Measurements from ENCODE around the gene ZBTB42.

The ZBTB42 gene

DNA sequence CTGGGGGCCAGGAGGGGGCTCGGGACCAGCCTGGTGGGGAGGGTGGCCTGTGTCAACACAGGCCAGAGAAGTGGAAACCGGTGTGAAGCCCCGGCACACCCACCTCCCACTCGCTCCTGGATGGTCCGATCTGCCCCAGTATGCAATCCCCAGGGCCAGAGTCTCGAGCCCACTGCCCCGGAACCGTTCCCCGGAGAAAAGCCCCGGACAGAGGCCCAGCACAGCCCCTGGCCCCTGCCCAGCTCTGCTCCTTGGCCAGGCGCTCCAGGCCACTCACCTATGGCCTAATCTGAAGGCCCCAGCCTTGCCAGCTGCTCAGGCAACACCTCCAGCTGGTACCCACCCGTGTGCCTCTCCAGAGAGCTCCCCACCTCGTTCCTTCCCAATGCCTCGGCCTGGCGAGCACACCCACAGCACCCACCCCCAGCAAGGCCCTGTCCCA is 23.1 kb upstream of the ZBTB42 start:
- H2AFZ ChIP-seq (ENCODE audit: low read length, unreplicated experiment): no peak overlapping the region
- no peaks in the 10 kb centered on the region for H3K4me1 ChIP-seq (ENCODE audit: control insufficient read depth, insufficient read depth, low read length, unreplicated experiment)
- H3K27me3 ChIP-seq (ENCODE audit: insufficient read depth, low read length): no peaks in the 10 kb centered on the region
- no peak overlapping the region for H3K27ac ChIP-seq (ENCODE audit: low read depth, low read length)
- peaks cover 21% of the 10 kb centered on the region; the same call in 1 of the 2 replicates for H3K36me3 ChIP-seq (ENCODE audit: insufficient read depth, low read length)
- no peaks in the 10 kb centered on the region for H3K79me2 ChIP-seq (ENCODE audit: control insufficient read depth, insufficient read depth, low read length, unreplicated experiment)
- no peak overlapping the region for H3K4me3 ChIP-seq (ENCODE audit: low read depth, low read length)

GRCh38 chr14:104778694-104779331 is 22.1 kb upstream of the ZBTB42 start:
- H3K4me3 ChIP-seq (ENCODE audit: low read depth, low read length): no peak overlapping the region
- no peak overlapping the region for H3K27ac ChIP-seq (ENCODE audit: low read depth, low read length)
- H2AFZ ChIP-seq (ENCODE audit: low read length, unreplicated experiment): no peak overlapping the region
- no peaks in the 10 kb centered on the region for H3K27me3 ChIP-seq (ENCODE audit: insufficient read depth, low read length)
- no peaks in the 10 kb centered on the region for H3K79me2 ChIP-seq (ENCODE audit: control insufficient read depth, insufficient read depth, low read length, unreplicated experiment)
- no peaks in the 10 kb centered on the region for H3K4me1 ChIP-seq (ENCODE audit: control insufficient read depth, insufficient read depth, low read length, unreplicated experiment)
- H3K36me3 ChIP-seq (ENCODE audit: insufficient read depth, low read length): peaks cover 15% of the 10 kb centered on the region; the same call in 1 of the 2 replicates

DNA sequence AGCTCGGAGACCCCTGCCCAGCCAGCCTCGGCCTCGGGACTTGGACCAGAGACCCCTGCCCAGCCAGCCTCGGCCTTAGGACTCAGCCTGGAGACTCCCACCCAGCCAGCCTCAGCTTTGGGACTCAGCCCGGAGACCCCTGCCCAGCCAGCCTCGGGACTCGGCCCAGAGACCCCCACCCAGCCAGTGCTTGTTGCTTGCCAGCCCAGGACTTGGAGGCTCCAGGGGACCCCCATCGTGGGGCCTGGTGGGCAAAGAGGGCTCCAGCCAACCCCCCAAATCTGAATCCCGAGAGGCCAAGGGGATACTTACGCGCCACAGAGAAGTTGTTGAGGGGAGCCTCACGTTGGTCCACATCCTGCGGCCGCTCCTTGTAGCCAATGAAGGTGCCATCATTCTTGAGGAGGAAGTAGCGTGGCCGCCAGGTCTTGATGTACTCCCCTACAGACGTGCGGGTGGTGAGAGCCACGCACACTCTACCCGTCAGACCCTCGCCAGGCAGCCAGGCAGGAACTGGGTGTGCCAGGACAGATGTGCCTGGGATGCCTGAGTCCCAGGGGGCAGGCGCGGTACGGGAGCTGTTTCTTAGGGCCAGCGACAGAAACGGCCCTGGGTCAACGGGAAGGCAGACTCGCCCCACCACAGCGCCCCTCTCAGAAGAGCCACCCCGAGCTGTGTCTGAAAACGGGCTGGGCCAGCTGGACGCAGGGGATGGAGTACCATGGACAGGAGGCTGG is 21.0 kb upstream of the ZBTB42 start:
- Histone ChIP-seq H3K4me1 (ENCODE audit: control insufficient read depth, insufficient read depth, low read length, unreplicated experiment) (no peaks in the 10 kb centered on the region), H3K36me3 (ENCODE audit: insufficient read depth, low read length) (peaks cover 15% of the 10 kb centered on the region; the same call in 1 of the 2 replicates), H3K4me3 (ENCODE audit: low read depth, low read length) (no peak overlapping the region), H2AFZ (ENCODE audit: low read length, unreplicated experiment) (no peak overlapping the region), H3K27ac (ENCODE audit: low read depth, low read length) (no peak overlapping the region), H3K27me3 (ENCODE audit: insufficient read depth, low read length) (no peaks in the 10 kb centered on the region), H3K79me2 (ENCODE audit: control insufficient read depth, insufficient read depth, low read length, unreplicated experiment) (peaks cover 7% of the 10 kb centered on the region)

DNA sequence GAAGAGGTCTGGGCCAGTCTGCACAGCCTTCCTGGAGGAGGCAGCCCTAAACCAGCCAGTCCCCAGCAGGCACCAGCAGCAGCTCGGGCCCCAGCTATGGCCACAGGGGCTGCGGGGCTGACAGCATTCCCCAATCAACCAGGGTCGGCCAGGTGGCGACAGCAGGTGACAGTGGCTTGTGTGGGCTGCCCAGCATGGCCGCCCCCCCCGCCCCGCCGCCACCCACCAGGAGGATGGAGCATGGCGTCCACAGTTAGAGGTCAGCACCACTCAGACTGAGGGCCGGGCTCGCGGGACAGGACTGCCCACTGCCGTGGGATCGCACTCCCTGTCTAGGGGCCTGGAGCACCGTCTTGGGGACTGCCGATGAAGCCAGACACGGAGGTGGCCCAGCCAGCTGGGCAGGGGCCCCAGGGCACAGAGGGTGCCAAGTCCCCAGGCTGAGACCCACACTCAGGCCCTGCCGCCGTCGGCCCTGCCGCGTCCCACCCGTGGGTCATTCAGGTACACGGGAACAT is 20.3 kb upstream of the ZBTB42 start:
- H3K36me3 ChIP-seq (ENCODE audit: insufficient read depth, low read length): peaks cover 12% of the 10 kb centered on the region; the same call in 1 of the 2 replicates

DNA sequence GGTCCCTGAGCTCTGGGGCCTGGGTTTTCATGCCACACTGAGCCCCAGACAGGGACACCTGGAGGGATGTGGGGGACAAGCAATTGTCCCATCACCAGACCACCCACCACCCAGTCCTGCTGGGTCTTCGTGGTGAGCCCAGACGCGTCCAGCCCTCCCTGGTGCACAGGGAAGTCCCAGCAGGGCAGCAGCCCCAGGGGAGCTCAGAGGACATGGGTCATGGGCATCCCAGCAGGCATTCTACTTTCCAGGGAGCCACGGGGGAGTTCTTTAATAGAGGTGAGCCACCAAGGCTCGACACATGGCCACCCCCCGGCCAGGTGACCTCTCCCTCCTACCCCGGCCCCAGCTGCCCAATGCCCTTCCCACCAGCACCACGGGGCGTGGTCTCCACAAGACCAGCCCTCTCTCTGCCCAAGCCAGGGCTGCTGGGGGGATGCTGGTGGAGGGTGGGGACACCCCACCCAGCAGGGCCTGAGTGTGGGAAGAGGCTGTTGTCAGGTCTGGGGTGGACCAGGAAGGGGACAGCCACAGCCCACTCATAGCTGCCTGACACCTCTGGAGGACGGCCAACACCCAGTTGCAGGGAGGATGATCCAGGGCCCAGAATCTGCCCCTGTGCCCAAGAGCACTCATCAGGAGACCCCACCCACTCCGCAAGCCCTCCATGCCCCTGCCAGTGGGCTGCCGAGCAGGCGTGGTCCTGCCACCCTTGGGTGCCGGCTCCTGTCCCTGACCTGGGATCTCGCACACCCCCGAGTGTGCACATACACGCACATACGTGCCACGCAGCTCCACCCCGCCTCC is 19.4 kb upstream of the ZBTB42 start:
- Histone ChIP-seq H3K27me3 (ENCODE audit: insufficient read depth, low read length) (no peaks in the 10 kb centered on the region), H3K27ac (ENCODE audit: low read depth, low read length) (no peak overlapping the region), H3K79me2 (ENCODE audit: control insufficient read depth, insufficient read depth, low read length, unreplicated experiment) (peaks cover 7% of the 10 kb centered on the region), H2AFZ (ENCODE audit: low read length, unreplicated experiment) (no peak overlapping the region), H3K4me1 (ENCODE audit: control insufficient read depth, insufficient read depth, low read length, unreplicated experiment) (no peaks in the 10 kb centered on the region), H3K4me3 (ENCODE audit: low read depth, low read length) (no peak overlapping the region), H3K36me3 (ENCODE audit: insufficient read depth, low read length) (peaks cover 6% of the 10 kb centered on the region; the same call in 1 of the 2 replicates)

More for the DNA sequence above, 20.3 kb upstream of the ZBTB42 start:
- H3K4me1 ChIP-seq (ENCODE audit: control insufficient read depth, insufficient read depth, low read length, unreplicated experiment): no peaks in the 10 kb centered on the region
- no peak overlapping the region for H3K27ac ChIP-seq (ENCODE audit: low read depth, low read length)
- H2AFZ ChIP-seq (ENCODE audit: low read length, unreplicated experiment): no peak overlapping the region
- H3K27me3 ChIP-seq (ENCODE audit: insufficient read depth, low read length): no peaks in the 10 kb centered on the region
- H3K79me2 ChIP-seq (ENCODE audit: control insufficient read depth, insufficient read depth, low read length, unreplicated experiment): peaks cover 7% of the 10 kb centered on the region
- no peak overlapping the region for H3K4me3 ChIP-seq (ENCODE audit: low read depth, low read length)

GRCh38 chr14:104782086-104782807 is 18.7 kb upstream of the ZBTB42 start:
- no peak overlapping the region for H3K27ac ChIP-seq (ENCODE audit: low read depth, low read length)
- peaks cover under 1% of the 10 kb centered on the region; the same call in 1 of the 2 replicates for H3K36me3 ChIP-seq (ENCODE audit: insufficient read depth, low read length)
- H3K27me3 ChIP-seq (ENCODE audit: insufficient read depth, low read length): no peaks in the 10 kb centered on the region
- no peak overlapping the region for H2AFZ ChIP-seq (ENCODE audit: low read length, unreplicated experiment)
- H3K4me1 ChIP-seq (ENCODE audit: control insufficient read depth, insufficient read depth, low read length, unreplicated experiment): no peaks in the 10 kb centered on the region
- no peak overlapping the region for H3K4me3 ChIP-seq (ENCODE audit: low read depth, low read length)
- H3K79me2 ChIP-seq (ENCODE audit: control insufficient read depth, insufficient read depth, low read length, unreplicated experiment): peaks cover 12% of the 10 kb centered on the region

DNA sequence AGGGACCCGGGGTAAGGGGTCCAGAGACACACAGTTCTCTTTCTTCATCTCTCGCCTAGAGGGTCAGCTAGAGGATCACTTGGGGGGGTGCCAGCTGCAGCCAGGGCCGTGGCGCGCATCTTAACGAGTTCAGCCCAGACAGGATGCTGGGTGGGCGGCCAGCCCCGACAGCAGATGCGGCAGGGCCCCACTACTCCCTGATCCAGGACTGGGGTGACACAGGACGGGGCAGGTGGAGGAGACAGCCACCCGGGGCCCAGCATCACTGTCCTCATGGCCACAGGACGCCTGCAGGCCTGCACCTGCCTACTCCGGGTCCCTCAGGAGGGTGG is 18.1 kb upstream of the ZBTB42 start:
- no peaks in the 10 kb centered on the region for H3K4me1 ChIP-seq (ENCODE audit: control insufficient read depth, insufficient read depth, low read length, unreplicated experiment)
- peaks cover 17% of the 10 kb centered on the region for H3K79me2 ChIP-seq (ENCODE audit: control insufficient read depth, insufficient read depth, low read length, unreplicated experiment)
- H3K4me3 ChIP-seq (ENCODE audit: low read depth, low read length): no peak overlapping the region
- H3K27ac ChIP-seq (ENCODE audit: low read depth, low read length): no peak overlapping the region
- H2AFZ ChIP-seq (ENCODE audit: low read length, unreplicated experiment): no peak overlapping the region
- H3K27me3 ChIP-seq (ENCODE audit: insufficient read depth, low read length): no peaks in the 10 kb centered on the region
- no peaks in the 10 kb centered on the region for H3K36me3 ChIP-seq (ENCODE audit: insufficient read depth, low read length)

- no peaks in the 10 kb centered on the region for H3K27me3 ChIP-seq (ENCODE audit: insufficient read depth, low read length)
- H3K4me1 ChIP-seq (ENCODE audit: control insufficient read depth, insufficient read depth, low read length, unreplicated experiment): no peaks in the 10 kb centered on the region
- H3K79me2 ChIP-seq (ENCODE audit: control insufficient read depth, insufficient read depth, low read length, unreplicated experiment): peaks cover 24% of the 10 kb centered on the region
- H3K4me3 ChIP-seq (ENCODE audit: low read depth, low read length): no peak overlapping the region
- no peaks in the 10 kb centered on the region for H3K36me3 ChIP-seq (ENCODE audit: insufficient read depth, low read length)
- no peak overlapping the region for H2AFZ ChIP-seq (ENCODE audit: low read length, unreplicated experiment)
- no peak overlapping the region for H3K27ac ChIP-seq (ENCODE audit: low read depth, low read length)
Observed at GRCh38 chr14:104783484-104784217, 17.2 kb upstream of the ZBTB42 start.

DNA sequence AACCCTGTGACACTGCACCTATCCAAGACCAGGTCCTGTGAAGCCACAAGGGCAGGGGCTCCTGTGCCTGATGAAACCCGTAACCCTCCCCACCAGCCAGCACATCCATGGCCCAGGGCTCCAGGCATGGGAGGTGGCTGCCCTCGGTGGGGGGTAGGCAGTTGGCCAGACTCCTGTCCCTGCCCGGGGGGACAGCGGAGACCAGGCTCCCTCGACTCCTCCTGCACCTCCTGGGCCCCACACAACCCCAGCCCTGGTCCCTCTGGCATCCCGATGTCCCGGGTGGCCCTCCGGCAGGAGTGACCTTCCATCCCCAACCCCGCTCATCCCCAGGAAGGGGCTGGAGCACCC is 16.7 kb upstream of the ZBTB42 start:
- Histone ChIP-seq H3K27ac (ENCODE audit: low read depth, low read length) (no peak overlapping the region), H3K4me3 (ENCODE audit: low read depth, low read length) (no peak overlapping the region), H3K36me3 (ENCODE audit: insufficient read depth, low read length) (no peaks in the 10 kb centered on the region), H3K79me2 (ENCODE audit: control insufficient read depth, insufficient read depth, low read length, unreplicated experiment) (peaks cover 27% of the 10 kb centered on the region), H3K27me3 (ENCODE audit: insufficient read depth, low read length) (no peaks in the 10 kb centered on the region), H3K4me1 (ENCODE audit: control insufficient read depth, insufficient read depth, low read length, unreplicated experiment) (no peaks in the 10 kb centered on the region), H2AFZ (ENCODE audit: low read length, unreplicated experiment) (no peak overlapping the region)
